Kidney (tissue), 14 donors: ENCODE data around the gene ARL11. TPM values are rescaled to one million over a fixed set of nuclear protein-coding genes. Genes with fewer than 3 reads are reported as not detected.

ENCODE experiments used
- DNase-seq, 5 donors: peaks; one replicate each; pipeline ENCODE4 v3.0.0-alpha.2; 2013 to 2020
- FAIRE-seq: peaks from 2 replicates; lab custom pipeline; 2012; peaks lifted over from hg19 to GRCh38; lab: Jason Lieb, UNC
- H3K27ac ChIP-seq, 2 donors: one replicate each; pipeline ENCODE4 v1.7.0; 2013; ENCODE audit warnings: low read depth in 2 of 2, low read length in 2 of 2, inconsistent platforms in 1 of 2
- H3K27me3 ChIP-seq: one replicate; pipeline ENCODE4 v1.7.1; 2013; ENCODE audit warnings: low read length, inconsistent platforms; ENCODE audit not compliant: control insufficient read depth, insufficient read depth
- H3K36me3 ChIP-seq, 3 donors: one replicate each; pipeline versions ENCODE4 v1.7.0 to v1.7.1; 2013; ENCODE audit warnings: low read length in 3 of 3, control low read depth in 1 of 3, inconsistent platforms in 1 of 3; ENCODE audit not compliant: insufficient read depth in 3 of 3, control insufficient read depth in 2 of 3
- H3K4me1 ChIP-seq, 3 donors: one replicate each; pipeline versions ENCODE4 v1.7.0 to v1.7.1; 2013; ENCODE audit warnings: low read length in 3 of 3, inconsistent platforms in 1 of 3, low read depth in 1 of 3; ENCODE audit not compliant: control insufficient read depth in 2 of 3, insufficient read depth in 2 of 3
- H3K4me3 ChIP-seq, 3 donors: one replicate each; pipeline versions ENCODE4 v1.7.0 to v1.8.1; 2013; ENCODE audit warnings: low read length in 3 of 3, control low read depth in 1 of 3, inconsistent platforms in 1 of 3
- H3K9ac ChIP-seq, 3 donors: one replicate each; pipeline versions ENCODE4 v1.7.0 to v1.7.1; 2013; ENCODE audit warnings: low read length in 3 of 3, control low read depth in 1 of 3, inconsistent platforms in 1 of 3
- H3K9me3 ChIP-seq, 3 donors: one replicate each; pipeline versions ENCODE4 v1.7.0 to v1.7.1; 2013; ENCODE audit warnings: low read length in 3 of 3, control low read depth in 1 of 3, inconsistent platforms in 1 of 3; ENCODE audit not compliant: control insufficient read depth in 2 of 3, insufficient read depth in 1 of 3
- CTCF ChIP-seq: IDR thresholded peaks from 3 replicates; pipeline ENCODE4 v1.5.1; 2012; ENCODE audit warnings: mild to moderate bottlenecking, moderate library complexity, borderline replicate concordance; ENCODE audit not compliant: insufficient read depth; ENCODE audit errors: extremely low read depth
- intact Hi-C: fragments of 100-400 bp; cut with DNase I; formaldehyde crosslinking; loops from one replicate; pipeline ENCODE4 v1.11.1; 2022
- polyA plus RNA-seq: library from polyadenylated mRNA; stranded (reverse); fragments of 350-450 nt; fragmentation: Illumina TruSeq; extraction: RNeasy Lipid Tissue Mini Kit (QIAGEN cat#74804); gene quantifications from one replicate; pipeline ENCODE4 v1.2.3, GENCODE V29; 2014; ENCODE audit warnings: low read depth, low replicate concordance; ENCODE audit not compliant: insufficient read depth
- total RNA-seq: library from RNA; stranded (reverse); fragmentation: NEBNext Ultra II Directional; extraction: Animal tissue kit (Norgen Biotek cat#: 25700); gene quantifications from one replicate; pipeline ENCODE4 v1.2.1, GENCODE V29; 2021
- donor health status: control.
- donor health status: control.
- donor health status: control.
- donor health status: control.
- donor health status: control.
- donor health status: DM: yes; HTN: yes; CAD: no.
- donor health status: Normal renal cell carcinoma (clear cell type).

ARL11 gene
- total and polyA plus RNA-seq, 2 donors from 2014 or later: 0.19 to 1.6 TPM

- H3K27me3 ChIP-seq: no peaks in the 10 kb centered on the region
- no peak overlapping the region for H3K9ac ChIP-seq
- no peaks in the 10 kb centered on the region for H3K36me3 ChIP-seq
- H3K4me3 ChIP-seq: no peak overlapping the region
- peaks cover 0 to 8% (median 0%) of the 10 kb centered on the region in 3 donors for H3K4me1 ChIP-seq
- FAIRE-seq: no peak
- H3K9me3 ChIP-seq: no peaks in the 10 kb centered on the region
- H3K27ac ChIP-seq: no peak overlapping the region
- intact Hi-C loops: no loop called here
- no peak for TF ChIP-seq CTCF
- no peak for DNase-seq
Observed at GRCh38 chr13:49624229-49624628, 4.1 kb upstream of the ARL11 start.

GRCh38 chr13:49625392-49626079 lies 2.8 kb upstream of the ARL11 start:
- no peak for DNase-seq
- FAIRE-seq: no peak
- Histone ChIP-seq H3K4me1 (peaks cover 0 to 8% (median 0%) of the 10 kb centered on the region in 3 donors), H3K4me3 (peak overlapping the region in 1 of 3 donors; percentile 39), H3K27me3 (no peaks in the 10 kb centered on the region), H3K9me3 (no peaks in the 10 kb centered on the region), H3K9ac (no peak overlapping the region), H3K36me3 (no peaks in the 10 kb centered on the region), H3K27ac (peak overlapping the region in 1 of 2 donors; percentile 34)
- TF ChIP-seq CTCF: no peak
- intact Hi-C loops: no loop called here

GRCh38 chr13:49629196-49629938 lies 1.1 kb downstream of the ARL11 start:
- no peak for DNase-seq
- Histone ChIP-seq H3K27me3 (no peaks in the 10 kb centered on the region), H3K9me3 (no peaks in the 10 kb centered on the region), H3K4me3 (no peak overlapping the region), H3K36me3 (no peaks in the 10 kb centered on the region), H3K9ac (no peak overlapping the region), H3K27ac (no peak overlapping the region), H3K4me1 (peaks cover 0 to 8% (median 0%) of the 10 kb centered on the region in 3 donors)
- TF ChIP-seq CTCF: no peak
- intact Hi-C loops: no loop called here
- no peak for FAIRE-seq
